ENCODE results near the gene METTL22.
"Not testable (repeated sequence)": the region's sequence is repeated elsewhere in the genome, so short reads cannot be mapped to it uniquely, and the experiment has no call there.

METTL22 gene

DNA sequence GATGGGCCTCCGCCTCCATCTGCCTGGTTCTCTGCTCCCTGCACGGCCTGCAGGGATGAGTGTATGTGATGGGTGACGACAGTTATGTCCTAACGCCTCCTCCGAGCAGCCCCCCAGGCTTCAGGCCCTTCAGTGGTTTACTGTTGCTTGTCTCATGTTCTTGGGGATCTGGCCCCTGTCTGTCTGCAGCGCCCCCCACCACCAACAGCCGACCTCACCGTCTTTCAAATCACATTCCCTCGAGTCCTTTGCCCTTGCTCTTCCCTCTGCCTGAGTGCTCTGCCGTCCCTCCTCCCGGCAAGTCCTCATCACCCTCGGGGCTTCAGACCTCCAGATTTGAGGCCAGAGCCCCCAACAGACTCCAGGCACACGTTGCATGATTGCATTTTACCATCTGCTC, 18.2 kb downstream of the METTL22 start:
- no peaks in the 10 kb centered on the region for H3K9me3 ChIP-seq (ENCODE audit: control insufficient read depth in 1 of 2, low read length in 2 of 2)
- H3K27me3 ChIP-seq (ENCODE audit: low read depth, low read length) = no peaks in the 10 kb centered on the region
- peaks cover 64 to 78% of the 10 kb centered on the region in 2 donors for H3K36me3 ChIP-seq (ENCODE audit: control insufficient read depth in 1 of 2, insufficient read depth in 2 of 2, low read length in 2 of 2)
- no peak overlapping the region for H3K4me3 ChIP-seq (ENCODE audit: low read depth in 1 of 2, low read length in 2 of 2)
- no peaks in the 10 kb centered on the region for H3K4me1 ChIP-seq (ENCODE audit: control insufficient read depth in 1 of 2, insufficient read depth in 2 of 2, low read length in 2 of 2)
- no peak overlapping the region for H3K27ac ChIP-seq (ENCODE audit: low read length)

DNA sequence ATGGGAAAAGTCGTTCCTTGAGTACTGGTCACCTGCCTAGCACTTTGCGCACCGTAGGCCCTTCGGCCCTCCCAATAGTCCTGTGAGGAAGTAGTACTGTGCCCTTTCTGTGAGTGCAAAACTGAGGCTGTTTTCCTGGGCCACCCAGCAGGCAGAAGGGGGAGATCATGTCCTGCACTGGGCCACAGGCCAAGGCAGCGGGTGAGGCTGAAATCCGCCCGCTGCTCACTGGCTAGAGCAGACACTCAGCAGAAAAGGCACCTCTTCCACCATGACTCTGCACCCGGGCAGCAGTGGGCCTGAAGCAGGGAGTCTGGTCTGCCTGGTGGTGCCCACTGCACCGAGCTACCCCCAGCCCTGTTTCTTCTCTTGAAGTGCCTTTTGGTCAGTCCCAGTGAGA, 20.2 kb downstream of the METTL22 start:
- no peak overlapping the region for H3K4me3 ChIP-seq (ENCODE audit: low read depth in 1 of 2, low read length in 2 of 2)
- H3K36me3 ChIP-seq (ENCODE audit: control insufficient read depth in 1 of 2, insufficient read depth in 2 of 2, low read length in 2 of 2) = peaks cover 60 to 83% of the 10 kb centered on the region in 2 donors
- H3K27me3 ChIP-seq (ENCODE audit: low read depth, low read length) = no peaks in the 10 kb centered on the region
- no peaks in the 10 kb centered on the region for H3K9me3 ChIP-seq (ENCODE audit: control insufficient read depth in 1 of 2, low read length in 2 of 2)
- H3K4me1 ChIP-seq (ENCODE audit: control insufficient read depth in 1 of 2, insufficient read depth in 2 of 2, low read length in 2 of 2) = no peaks in the 10 kb centered on the region
- H3K27ac ChIP-seq (ENCODE audit: low read length) = no peak overlapping the region

DNA sequence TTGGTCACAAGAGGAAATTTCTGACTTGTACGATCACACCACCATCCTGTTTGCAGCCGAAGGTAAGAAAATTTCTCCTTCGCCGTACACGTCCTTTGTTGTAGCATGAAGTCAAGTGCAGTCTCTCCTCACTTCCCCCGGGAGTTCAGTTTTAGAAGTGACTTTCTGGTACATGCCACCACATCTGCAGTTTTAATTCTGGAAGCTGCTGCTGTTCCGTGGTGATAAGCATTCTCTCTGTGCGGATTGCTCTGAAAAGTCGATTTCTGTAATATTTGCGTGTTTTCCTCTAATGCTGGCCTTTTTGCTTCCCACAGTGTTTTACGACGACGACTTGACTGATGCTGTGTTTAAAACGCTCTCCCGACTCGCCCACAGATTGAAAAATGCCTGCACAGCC, 20.6 kb downstream of the METTL22 start:
- Histone ChIP-seq H3K27ac (ENCODE audit: low read length) (no peak overlapping the region), H3K9me3 (ENCODE audit: control insufficient read depth in 1 of 2, low read length in 2 of 2) (no peaks in the 10 kb centered on the region), H3K4me1 (ENCODE audit: control insufficient read depth in 1 of 2, insufficient read depth in 2 of 2, low read length in 2 of 2) (no peaks in the 10 kb centered on the region), H3K27me3 (ENCODE audit: low read depth, low read length) (no peaks in the 10 kb centered on the region), H3K36me3 (ENCODE audit: control insufficient read depth in 1 of 2, insufficient read depth in 2 of 2, low read length in 2 of 2) (peaks cover 60 to 83% of the 10 kb centered on the region in 2 donors), H3K4me3 (ENCODE audit: low read depth in 1 of 2, low read length in 2 of 2) (no peak overlapping the region)

DNA sequence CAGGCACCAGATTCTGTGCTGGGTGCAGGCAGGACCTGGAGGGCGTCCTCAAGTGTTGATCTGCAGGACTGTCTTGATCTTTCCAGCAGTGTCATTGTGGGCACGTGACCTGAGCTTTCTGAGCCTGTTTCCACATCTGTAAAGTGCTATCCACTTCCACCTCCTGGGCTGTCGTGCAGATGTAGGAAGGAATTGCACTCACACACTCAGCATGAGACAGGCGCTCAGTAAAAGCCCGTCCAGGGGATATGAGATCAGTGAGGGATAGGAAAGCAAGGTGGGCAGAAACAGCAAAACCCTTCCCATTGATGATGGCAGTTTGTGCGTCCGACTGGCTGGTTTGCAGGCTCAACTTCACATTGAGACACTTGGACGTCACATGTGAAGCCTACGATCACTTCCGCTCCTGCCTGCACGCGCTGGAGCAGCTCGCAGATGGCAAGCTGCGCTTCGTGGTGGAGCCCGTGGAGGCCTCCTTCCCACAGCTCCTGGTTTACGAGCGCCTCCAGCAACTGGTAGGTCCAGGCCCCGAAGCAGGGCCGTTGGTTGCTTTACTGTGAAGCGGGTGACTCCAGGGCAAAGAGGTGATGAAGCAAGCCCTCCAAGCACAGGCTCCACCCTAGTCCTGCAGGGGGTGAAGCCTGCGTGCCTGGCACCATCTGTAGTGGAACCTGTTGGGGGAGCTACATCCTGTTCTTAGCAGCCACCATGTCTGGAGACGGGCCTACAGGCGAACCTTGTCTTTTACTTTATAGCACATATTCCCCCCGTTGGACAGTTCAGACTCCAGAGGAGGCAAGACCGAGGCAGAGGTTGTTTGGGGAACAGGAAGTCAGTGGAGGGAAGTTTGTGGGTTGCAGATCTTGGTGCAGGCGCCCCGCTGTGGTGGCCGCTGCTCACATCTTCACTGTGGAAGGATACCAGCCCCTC, 23.0 kb downstream of the METTL22 start:
- Histone ChIP-seq H3K9me3 (ENCODE audit: control insufficient read depth in 1 of 2, low read length in 2 of 2) (no peaks in the 10 kb centered on the region), H3K27ac (ENCODE audit: low read length) (no peak overlapping the region), H3K36me3 (ENCODE audit: control insufficient read depth in 1 of 2, insufficient read depth in 2 of 2, low read length in 2 of 2) (peaks cover 55 to 73% of the 10 kb centered on the region in 2 donors), H3K27me3 (ENCODE audit: low read depth, low read length) (no peaks in the 10 kb centered on the region), H3K4me1 (ENCODE audit: control insufficient read depth in 1 of 2, insufficient read depth in 2 of 2, low read length in 2 of 2) (no peaks in the 10 kb centered on the region), H3K4me3 (ENCODE audit: low read depth in 1 of 2, low read length in 2 of 2) (no peak overlapping the region)

DNA sequence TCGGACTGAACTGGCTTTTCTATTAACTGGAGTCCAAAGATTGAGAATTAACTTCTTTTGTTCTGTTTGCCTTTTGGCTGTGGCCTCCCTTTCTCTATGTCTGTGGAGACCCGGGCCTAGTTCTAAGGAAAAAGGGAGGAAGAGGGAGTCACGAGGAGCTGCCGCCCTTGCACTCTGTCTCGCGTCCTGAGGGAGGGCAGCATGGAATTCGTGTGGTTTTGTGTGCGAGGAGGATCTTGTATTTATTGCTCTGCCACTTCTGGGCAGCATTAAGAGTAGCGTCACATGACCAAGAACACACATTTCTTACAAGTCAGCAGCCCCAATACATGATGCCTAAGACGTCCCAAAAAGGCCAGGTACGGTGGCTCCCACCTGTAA, 23.6 kb downstream of the METTL22 start:
- Histone ChIP-seq H3K27me3 (ENCODE audit: low read depth, low read length) (no peaks in the 10 kb centered on the region), H3K27ac (ENCODE audit: low read length) (no peak overlapping the region), H3K4me1 (ENCODE audit: control insufficient read depth in 1 of 2, insufficient read depth in 2 of 2, low read length in 2 of 2) (no peaks in the 10 kb centered on the region), H3K9me3 (ENCODE audit: control insufficient read depth in 1 of 2, low read length in 2 of 2) (no peaks in the 10 kb centered on the region), H3K36me3 (ENCODE audit: control insufficient read depth in 1 of 2, insufficient read depth in 2 of 2, low read length in 2 of 2) (peaks cover 50 to 67% of the 10 kb centered on the region in 2 donors), H3K4me3 (ENCODE audit: low read depth in 1 of 2, low read length in 2 of 2) (no peak overlapping the region)

DNA sequence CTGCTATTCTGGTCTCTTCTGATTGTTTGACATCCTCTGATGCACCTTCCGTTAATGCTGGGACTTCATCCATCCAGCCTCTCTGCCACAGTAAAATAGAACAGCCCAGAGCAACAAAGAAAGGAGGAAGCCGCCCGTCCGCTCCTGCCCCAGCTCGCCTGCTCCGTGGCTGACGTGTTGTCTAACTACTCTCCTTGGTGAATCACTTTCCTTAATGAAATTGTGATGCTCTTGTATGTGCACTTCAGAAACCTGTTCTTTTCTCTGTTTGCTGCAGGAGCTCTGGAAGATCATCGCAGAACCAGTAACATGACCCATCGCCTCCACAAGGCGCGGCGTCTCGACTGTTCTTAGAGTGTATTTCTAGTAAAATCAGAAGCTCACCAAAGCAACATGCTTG, 24.3 kb downstream of the METTL22 start:
- Histone ChIP-seq H3K27me3 (ENCODE audit: low read depth, low read length) (no peaks in the 10 kb centered on the region), H3K4me3 (ENCODE audit: low read depth in 1 of 2, low read length in 2 of 2) (no peak overlapping the region), H3K27ac (ENCODE audit: low read length) (no peak overlapping the region), H3K9me3 (ENCODE audit: control insufficient read depth in 1 of 2, low read length in 2 of 2) (no peaks in the 10 kb centered on the region), H3K36me3 (ENCODE audit: control insufficient read depth in 1 of 2, insufficient read depth in 2 of 2, low read length in 2 of 2) (peaks cover 48 to 67% of the 10 kb centered on the region in 2 donors), H3K4me1 (ENCODE audit: control insufficient read depth in 1 of 2, insufficient read depth in 2 of 2, low read length in 2 of 2) (no peaks in the 10 kb centered on the region)

DNA sequence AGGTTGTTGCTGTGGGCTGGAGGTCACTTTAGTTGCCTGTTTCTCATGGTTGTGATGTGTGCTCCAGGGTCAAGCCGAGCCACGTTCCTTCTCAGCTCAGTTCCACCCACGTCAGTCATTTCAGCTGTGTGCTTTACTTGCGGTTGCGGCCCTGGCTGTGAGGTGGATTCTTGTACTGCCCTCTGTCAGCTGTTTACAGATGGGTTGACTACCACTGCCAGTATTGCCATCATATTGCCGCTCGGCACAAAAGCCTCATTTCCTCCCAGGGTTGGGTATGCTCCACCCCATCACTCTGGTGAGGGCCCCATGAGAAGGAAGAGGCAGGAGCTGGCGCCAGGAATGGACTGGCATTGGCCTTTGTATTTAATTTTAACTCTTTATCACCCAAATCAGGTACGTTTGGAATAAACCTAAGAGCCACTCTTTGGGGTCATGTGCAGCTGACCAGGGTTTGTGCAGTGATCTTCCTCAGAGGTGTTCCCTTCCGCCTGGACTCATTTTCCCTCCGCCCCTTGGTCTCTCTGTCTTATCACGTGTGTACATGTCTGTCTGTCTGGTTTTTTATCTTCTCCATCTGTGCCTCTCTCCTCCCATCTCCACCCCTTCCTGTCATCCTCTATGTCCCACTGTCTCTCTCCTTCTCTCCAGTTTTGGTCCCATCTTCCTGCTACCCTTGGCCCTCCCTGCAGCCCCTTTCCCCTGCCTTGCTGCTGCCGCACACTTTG, 25.0 kb downstream of the METTL22 start:
- Histone ChIP-seq H3K27me3 (ENCODE audit: low read depth, low read length) (no peaks in the 10 kb centered on the region), H3K27ac (ENCODE audit: low read length) (no peak overlapping the region), H3K4me1 (ENCODE audit: control insufficient read depth in 1 of 2, insufficient read depth in 2 of 2, low read length in 2 of 2) (no peaks in the 10 kb centered on the region), H3K36me3 (ENCODE audit: control insufficient read depth in 1 of 2, insufficient read depth in 2 of 2, low read length in 2 of 2) (peaks cover 43 to 63% of the 10 kb centered on the region in 2 donors), H3K4me3 (ENCODE audit: low read depth in 1 of 2, low read length in 2 of 2) (no peak overlapping the region), H3K9me3 (ENCODE audit: control insufficient read depth in 1 of 2, low read length in 2 of 2) (no peaks in the 10 kb centered on the region)

DNA sequence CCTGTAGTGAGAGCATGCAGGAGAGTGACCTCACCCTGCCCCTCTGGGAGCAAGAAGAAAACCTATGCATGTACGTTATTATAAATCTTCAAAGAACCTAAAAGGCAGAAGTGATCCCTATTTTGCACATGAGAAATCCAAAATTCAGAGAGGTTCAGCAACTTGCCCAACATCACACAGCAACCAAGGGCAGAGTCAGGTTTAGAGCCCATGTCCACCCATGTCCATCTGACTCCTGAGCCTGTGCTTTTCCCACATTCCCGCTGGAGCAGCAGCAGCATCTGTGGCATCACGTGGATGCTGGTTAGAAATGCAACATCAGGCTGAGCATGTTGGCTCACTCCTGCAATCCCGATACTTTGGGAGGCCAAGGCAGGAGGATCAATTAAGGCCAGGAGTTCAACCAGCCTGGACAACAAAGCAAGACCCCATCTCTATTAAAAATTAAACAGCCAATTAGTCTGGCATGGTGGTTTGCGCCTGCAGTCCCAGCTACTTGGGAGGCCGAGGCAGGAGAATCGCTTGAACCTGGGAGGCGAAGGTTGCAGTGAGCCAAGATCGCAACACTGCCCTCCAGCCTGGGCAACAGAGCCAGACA, 26.3 kb downstream of the METTL22 start:
- no peaks in the 10 kb centered on the region for H3K4me1 ChIP-seq (ENCODE audit: control insufficient read depth in 1 of 2, insufficient read depth in 2 of 2, low read length in 2 of 2)
- peaks cover 30 to 50% of the 10 kb centered on the region in 2 donors for H3K36me3 ChIP-seq (ENCODE audit: control insufficient read depth in 1 of 2, insufficient read depth in 2 of 2, low read length in 2 of 2)
- H3K9me3 ChIP-seq (ENCODE audit: control insufficient read depth in 1 of 2, low read length in 2 of 2) = no peaks in the 10 kb centered on the region
- H3K4me3 ChIP-seq (ENCODE audit: low read depth in 1 of 2, low read length in 2 of 2) = no peak overlapping the region
- H3K27ac ChIP-seq (ENCODE audit: low read length) = no peak overlapping the region
- H3K27me3 ChIP-seq (ENCODE audit: low read depth, low read length) = no peaks in the 10 kb centered on the region

DNA sequence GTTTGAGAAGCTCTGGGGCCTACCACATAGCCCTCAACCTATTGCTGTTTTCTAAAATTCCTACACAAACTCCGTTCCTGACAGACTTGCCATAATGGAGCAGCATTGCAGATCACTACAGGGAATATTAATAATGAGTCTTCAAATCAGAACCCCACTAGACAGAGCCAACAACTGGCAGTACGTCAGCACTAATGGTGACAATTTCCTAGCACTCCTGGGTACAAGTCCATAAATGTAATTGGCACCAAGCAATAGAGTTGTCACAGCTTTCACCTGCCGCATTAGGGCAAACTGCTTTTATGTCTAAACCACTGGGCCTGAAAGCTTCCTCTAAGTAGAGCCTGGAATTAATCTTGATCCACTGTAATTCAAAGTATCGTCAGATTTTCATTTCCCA, 27.4 kb downstream of the METTL22 start:
- H3K4me3 ChIP-seq (ENCODE audit: low read depth in 1 of 2, low read length in 2 of 2) = no peak overlapping the region
- no peaks in the 10 kb centered on the region for H3K9me3 ChIP-seq (ENCODE audit: control insufficient read depth in 1 of 2, low read length in 2 of 2)
- no peaks in the 10 kb centered on the region for H3K4me1 ChIP-seq (ENCODE audit: control insufficient read depth in 1 of 2, insufficient read depth in 2 of 2, low read length in 2 of 2)
- H3K27me3 ChIP-seq (ENCODE audit: low read depth, low read length) = no peaks in the 10 kb centered on the region
- H3K27ac ChIP-seq (ENCODE audit: low read length) = no peak overlapping the region
- peaks cover 24 to 42% of the 10 kb centered on the region in 2 donors for H3K36me3 ChIP-seq (ENCODE audit: control insufficient read depth in 1 of 2, insufficient read depth in 2 of 2, low read length in 2 of 2)

DNA sequence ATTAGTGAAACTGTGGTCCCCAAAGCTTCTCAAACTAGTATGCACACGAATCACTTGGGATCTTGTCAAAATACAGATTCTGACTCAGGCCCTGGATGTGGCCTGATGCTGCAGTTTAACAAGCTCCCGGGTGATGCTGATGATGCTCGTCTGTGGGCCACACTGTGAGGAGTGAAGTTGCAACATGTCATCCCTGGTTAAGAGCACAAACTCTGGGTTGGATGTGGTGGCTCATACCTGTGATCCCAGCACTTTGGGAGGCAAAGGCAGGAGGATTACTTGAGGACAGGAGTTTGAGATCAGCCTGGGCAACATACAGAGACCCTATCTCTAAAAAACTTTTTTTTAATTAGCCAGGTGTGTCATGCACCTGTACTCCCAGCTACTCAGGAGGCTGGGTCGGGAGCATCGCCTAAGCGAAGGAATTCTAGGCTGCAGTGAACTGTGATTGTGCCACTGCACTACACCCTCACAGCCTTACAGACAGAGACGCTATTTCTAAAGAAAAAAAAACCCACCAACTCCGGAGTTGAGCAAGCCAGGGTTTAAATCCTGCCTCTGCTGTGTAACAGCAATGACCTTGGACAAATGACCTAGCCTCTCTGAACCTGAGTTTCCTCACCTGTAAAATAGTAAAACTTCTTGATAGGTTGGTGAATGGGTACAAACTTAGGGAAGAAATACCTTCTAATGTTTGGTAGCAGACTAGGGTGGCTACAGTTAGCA, 28.5 kb downstream of the METTL22 start:
- Histone ChIP-seq H3K9me3 (ENCODE audit: control insufficient read depth in 1 of 2, low read length in 2 of 2) (no peaks in the 10 kb centered on the region), H3K27ac (ENCODE audit: low read length) (no peak overlapping the region), H3K4me1 (ENCODE audit: control insufficient read depth in 1 of 2, insufficient read depth in 2 of 2, low read length in 2 of 2) (no peaks in the 10 kb centered on the region), H3K4me3 (ENCODE audit: low read depth in 1 of 2, low read length in 2 of 2) (no peak overlapping the region), H3K36me3 (ENCODE audit: control insufficient read depth in 1 of 2, insufficient read depth in 2 of 2, low read length in 2 of 2) (peaks cover 24 to 31% of the 10 kb centered on the region in 2 donors), H3K27me3 (ENCODE audit: low read depth, low read length) (no peaks in the 10 kb centered on the region)

DNA sequence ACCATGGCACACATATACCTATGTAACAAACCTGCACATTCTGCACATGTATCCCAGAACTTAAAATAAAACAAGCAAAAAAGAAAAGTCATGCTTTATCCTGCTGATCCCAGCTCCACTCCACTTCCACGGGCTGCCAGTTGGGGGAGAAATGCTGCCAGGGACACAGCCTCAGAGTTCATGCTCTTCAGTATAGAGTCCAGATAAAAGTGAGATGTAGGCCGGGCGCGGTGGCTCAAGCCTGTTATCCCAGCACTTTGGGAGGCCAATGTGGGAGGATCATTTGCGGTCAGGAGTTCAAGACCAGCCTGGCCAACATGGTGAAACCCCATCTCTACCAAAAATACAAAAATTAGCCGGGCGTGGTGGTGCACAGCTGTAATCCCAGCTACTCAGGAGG, 30.5 kb downstream of the METTL22 start:
- H3K27me3 ChIP-seq (ENCODE audit: low read depth, low read length); H3K4me1 ChIP-seq (ENCODE audit: control insufficient read depth in 1 of 2, insufficient read depth in 2 of 2, low read length in 2 of 2); H3K9me3 ChIP-seq (ENCODE audit: control insufficient read depth in 1 of 2, low read length in 2 of 2); H3K27ac ChIP-seq (ENCODE audit: low read length); H3K4me3 ChIP-seq (ENCODE audit: low read depth in 1 of 2, low read length in 2 of 2): not testable (repeated sequence)
- peaks cover 11 to 12% of the 10 kb centered on the region in 2 donors for H3K36me3 ChIP-seq (ENCODE audit: control insufficient read depth in 1 of 2, insufficient read depth in 2 of 2, low read length in 2 of 2)
